H1 (cell line): ENCODE results near the gene PDE4B. TPM values are rescaled to one million over a fixed set of nuclear protein-coding genes. Genes with fewer than 3 reads are reported as not detected.

Source experiments
- CTCF ChIA-PET: fragments of 300-600 bp; sonication (Branson Sonifier 250); formaldehyde crosslinking; loops from one replicate; lab custom pipeline; 2021; ENCODE audit not compliant: partially characterized antibody; lab: Charles Lee
- POLR2A ChIA-PET: fragments of 300-600 bp; sonication (Branson Sonifier 250); formaldehyde crosslinking; loops from one replicate; lab custom pipeline; 2021; ENCODE audit warnings: inconsistent platforms; ENCODE audit not compliant: partially characterized antibody; lab: Charles Lee
- DNase-seq, 2 experiments: peaks; one replicate each; pipeline versions ENCODE4 v3.0.0 to v3.0.0-alpha.2; 2010 to 2022; ENCODE audit warnings: low spot score in 2 of 2, low read depth in 1 of 2, mixed read lengths in 1 of 2
- FAIRE-seq: peaks from 2 replicates; lab custom pipeline; 2011; peaks lifted over from hg19 to GRCh38; lab: Jason Lieb, UNC
- H2AFZ ChIP-seq: 2 replicates; pipeline ENCODE4 v1.8.1; 2012; ENCODE audit warnings: low read length, inconsistent platforms
- H2AK5ac ChIP-seq: 2 replicates; pipeline ENCODE4 v1.6.1; 2013; ENCODE audit warnings: low read depth, low read length
- H2BK120ac ChIP-seq: replicated peaks from 2 replicates; pipeline ENCODE3; 2013; ENCODE audit warnings: low read depth, low read length, inconsistent platforms
- H2BK12ac ChIP-seq: 2 replicates; pipeline ENCODE4 v1.6.1; 2013; ENCODE audit warnings: low read depth, low read length
- H2BK15ac ChIP-seq: 2 replicates; pipeline ENCODE4 v1.6.1; 2013; ENCODE audit warnings: low read length
- H2BK20ac ChIP-seq: 2 replicates; pipeline ENCODE4 v1.6.1; 2013; ENCODE audit warnings: low read length
- H2BK5ac ChIP-seq: 2 replicates; pipeline ENCODE4 v1.6.1; 2013; ENCODE audit warnings: low read depth, low read length
- H3K14ac ChIP-seq: 2 replicates; pipeline ENCODE4 v1.6.1; 2013; ENCODE audit warnings: inconsistent platforms; ENCODE audit not compliant: insufficient read length
- H3K18ac ChIP-seq: 2 replicates; pipeline ENCODE4 v1.6.1; 2013; ENCODE audit warnings: low read length; ENCODE audit errors: extremely low read depth
- H3K23ac ChIP-seq: 2 replicates; pipeline ENCODE4 v1.6.1; 2013; ENCODE audit warnings: inconsistent platforms; ENCODE audit not compliant: insufficient read length
- H3K23me2 ChIP-seq: 2 replicates; pipeline ENCODE4 v1.6.1; 2013; ENCODE audit warnings: low read depth, low read length
- H3K27ac ChIP-seq: 2 replicates; pipeline ENCODE4 v1.6.1; 2011; ENCODE audit warnings: low read depth, low read length, inconsistent platforms
- H3K27me3 ChIP-seq, 4 experiments: replicated peaks in 1 of 4; 1 replicate in 1 of 4; 2 replicates in 3 of 4; pipeline versions ENCODE4 v1.6.1 to v1.8.1; 2011 to 2013; ENCODE audit warnings: low read length in 3 of 4, mild to moderate bottlenecking in 3 of 4, inconsistent platforms in 2 of 4, mixed read lengths in 2 of 4, moderate library complexity in 1 of 4; ENCODE audit not compliant: control insufficient read depth in 3 of 4, insufficient read depth in 3 of 4; ENCODE audit errors: extremely low read depth in 1 of 4
- H3K36me3 ChIP-seq, 4 experiments: 2 replicates each; pipeline versions ENCODE4 v1.6.1 to v1.8.1; 2011 to 2013; ENCODE audit warnings: mild to moderate bottlenecking in 4 of 4, low read length in 3 of 4, moderate library complexity in 2 of 4, control low read depth in 1 of 4, inconsistent platforms in 1 of 4; ENCODE audit not compliant: insufficient read depth in 4 of 4, control insufficient read depth in 2 of 4
- H3K4ac ChIP-seq: replicated peaks from 2 replicates; pipeline ENCODE3; 2013; ENCODE audit warnings: low read length, low read depth, mixed read lengths, inconsistent platforms; ENCODE audit not compliant: insufficient read length
- H3K4me1 ChIP-seq, 4 experiments: replicated peaks in 1 of 4; 1 replicate in 1 of 4; 2 replicates in 3 of 4; pipeline versions ENCODE4 v1.6.1 to v1.8.1; 2011 to 2013; ENCODE audit warnings: low read length in 3 of 4, inconsistent platforms in 2 of 4, mixed read lengths in 1 of 4; ENCODE audit not compliant: insufficient read depth in 4 of 4, control insufficient read depth in 3 of 4
- H3K4me2 ChIP-seq, 2 experiments: 2 replicates each; pipeline versions ENCODE4 v1.6.1 to v1.8.1; 2011 to 2013; ENCODE audit warnings: low read depth in 2 of 2, low read length in 2 of 2, control low read depth in 1 of 2, inconsistent platforms in 1 of 2, mild to moderate bottlenecking in 1 of 2; ENCODE audit not compliant: insufficient read depth in 1 of 2
- H3K4me3 ChIP-seq, 4 experiments: fragments of 200-600, 300-600 bp in 1 of 4; sonication (generic), shearing (Covaris generic), sonication (Bioruptor Twin) in 1 of 4; 2 replicates each; pipeline versions ENCODE4 v1.5.1 to v1.8.1; 2011 to 2016; ENCODE audit warnings: low read length in 4 of 4, low read depth in 3 of 4, control low read depth in 2 of 4, inconsistent platforms in 2 of 4, mild to moderate bottlenecking in 2 of 4, mixed read lengths in 1 of 4, moderate library complexity in 1 of 4; ENCODE audit not compliant: insufficient read depth in 2 of 4; ENCODE audit errors: extremely low read depth in 1 of 4
- H3K56ac ChIP-seq: replicated peaks from 2 replicates; pipeline ENCODE3; 2013; ENCODE audit warnings: low read depth, mild to moderate bottlenecking, mixed read lengths, low read length, inconsistent platforms; ENCODE audit not compliant: insufficient read length
- H3K79me1 ChIP-seq: 2 replicates; pipeline ENCODE4 v1.6.1; 2013; ENCODE audit warnings: low read depth, low read length, control low read depth
- H3K79me2 ChIP-seq, 2 experiments: 2 replicates each; pipeline versions ENCODE4 v1.6.1 to v1.8.1; 2012 to 2013; ENCODE audit warnings: low read length in 2 of 2, mild to moderate bottlenecking in 2 of 2, inconsistent platforms in 1 of 2; ENCODE audit not compliant: insufficient read depth in 2 of 2, control insufficient read depth in 1 of 2
- H3K9ac ChIP-seq, 4 experiments: replicated peaks in 1 of 4; 1 replicate in 1 of 4; 2 replicates in 3 of 4; pipeline versions ENCODE4 v1.6.1 to v1.8.1; 2011 to 2013; ENCODE audit warnings: low read depth in 3 of 4, low read length in 3 of 4, control low read depth in 2 of 4, mild to moderate bottlenecking in 2 of 4, moderate library complexity in 2 of 4, inconsistent platforms in 1 of 4; ENCODE audit errors: extremely low read depth in 1 of 4
- H3K9me3 ChIP-seq, 2 experiments: 2 replicates each; pipeline versions ENCODE4 v1.6.1 to v1.8.1; 2012 to 2013; ENCODE audit warnings: mild to moderate bottlenecking in 2 of 2, moderate library complexity in 2 of 2, control low read depth in 1 of 2, inconsistent platforms in 1 of 2, low read depth in 1 of 2, low read length in 1 of 2, mixed read lengths in 1 of 2; ENCODE audit not compliant: insufficient read depth in 2 of 2
- H4K20me1 ChIP-seq, 2 experiments: replicated peaks in 1 of 2; 2 replicates each; pipeline versions ENCODE3 to v1.8.1; 2011 to 2013; ENCODE audit warnings: inconsistent platforms in 2 of 2, low read length in 2 of 2, mild to moderate bottlenecking in 1 of 2; ENCODE audit not compliant: insufficient read depth in 2 of 2, control insufficient read depth in 1 of 2
- H4K5ac ChIP-seq: 2 replicates; pipeline ENCODE4 v1.6.1; 2013; ENCODE audit warnings: low read length, low read depth, mixed read lengths, inconsistent platforms; ENCODE audit not compliant: insufficient read length
- H4K8ac ChIP-seq: 2 replicates; pipeline ENCODE4 v1.8.0; 2013; ENCODE audit warnings: mild to moderate bottlenecking, moderate library complexity, low read length, inconsistent platforms; ENCODE audit not compliant: insufficient read depth; ENCODE audit errors: extremely low read depth
- H4K91ac ChIP-seq: replicated peaks from 2 replicates; pipeline ENCODE3; 2013; ENCODE audit warnings: low read length, mixed read lengths, inconsistent platforms; ENCODE audit not compliant: insufficient read length
- CTBP2 ChIP-seq: IDR thresholded peaks from 2 replicates; pipeline ENCODE4 v1.7.0; 2011; ENCODE audit warnings: borderline replicate concordance, mild to moderate bottlenecking, moderate library complexity, mixed read lengths, low read length; ENCODE audit not compliant: insufficient read depth, insufficient read length
- FOSL1 ChIP-seq: IDR thresholded peaks from 2 replicates; pipeline ENCODE4 v1.6.1; 2011; ENCODE audit warnings: mild to moderate bottlenecking, low read depth, low read length, moderate library complexity; ENCODE audit not compliant: insufficient read depth
- SAP30 ChIP-seq: fragments of 300-600 bp; sonication (generic); IDR thresholded peaks from 2 replicates; pipeline ENCODE4 v1.7.1; 2012; ENCODE audit warnings: low read length, moderate library complexity, mild to moderate bottlenecking, inconsistent platforms; ENCODE audit not compliant: insufficient read depth, insufficient replicate concordance
- SIN3A ChIP-seq, 2 experiments: IDR thresholded peaks in 1 of 2; conservative IDR thresholded peaks in 1 of 2; 2 replicates each; pipeline ENCODE4 v1.6.1; 2011 to 2012; ENCODE audit warnings: low read length in 2 of 2, improper control_type of control experiment in 1 of 2, low read depth in 1 of 2, mild to moderate bottlenecking in 1 of 2
- SIRT6 ChIP-seq: IDR thresholded peaks from one replicate; pipeline ENCODE4 v1.7.1; 2012; ENCODE audit warnings: low read length, inconsistent platforms
- SP4 ChIP-seq: IDR thresholded peaks from 2 replicates; pipeline ENCODE4 v1.6.1; 2012; ENCODE audit warnings: low read length, inconsistent platforms
- TEAD4 ChIP-seq: IDR thresholded peaks from 2 replicates; pipeline ENCODE4 v1.6.1; 2012; ENCODE audit warnings: low read depth, low read length, inconsistent platforms, mixed read lengths
- YY1 ChIP-seq: IDR thresholded peaks from 2 replicates; pipeline ENCODE4 v1.6.1; 2011; ENCODE audit warnings: low read depth, mild to moderate bottlenecking, low read length
- WGBS, 2 experiments: shearing (Covaris generic) in 1 of 2; methylation state at CpG; one replicate each; pipeline versions ENCODE4 v1.1.6 to v1.1.7; 2013 to 2015; ENCODE audit warnings: low lambda C conversion rate in 2 of 2, mixed read lengths in 2 of 2, inconsistent platforms in 1 of 2, low coverage in 1 of 2, missing lambda C conversion rate in 1 of 2; ENCODE audit not compliant: insufficient replicate concordance in 2 of 2, insufficient coverage in 1 of 2, insufficient read length in 1 of 2; ENCODE audit errors: extremely low coverage in 1 of 2, missing lambda C conversion rate in 1 of 2; 5-methylcytosine and 5-hydroxymethylcytosine counted together
- polyA plus RNA-seq, 7 experiments: library from polyadenylated mRNA; depleted of rRNA in 3 of 7; stranded (reverse) in 5 of 7; unstranded in 2 of 7; fragments of >200 nt in 5 of 7; fragments of 200-250 nt in 2 of 7; gene quantifications; 1 replicate in 5 of 7; 2 replicates in 1 of 7; 4 replicates in 1 of 7; pipeline versions ENCODE4 v1.2.1 to v1.2.3, GENCODE V29; 2011 to 2013; ENCODE audit warnings: missing spikeins in 2 of 7, mixed read lengths in 2 of 7
- total RNA-seq: library from RNA; stranded (reverse); fragmentation: NEBNext Ultra II Directional; extraction: Animal tissue kit (Norgen Biotek cat#: 25700); gene quantifications from 2 replicates; pipeline ENCODE4 v1.2.1, GENCODE V29; 2021

The PDE4B gene
- total and polyA plus RNA-seq, 2 of the 8 experiments (the other 6 are each of a cell fraction or from before 2014, with no cell fraction given): 5.0 to 15.1 TPM

GRCh38 chr1:66078412-66078811 is 285.7 kb downstream of the PDE4B start:
- H3K27ac ChIP-seq: no peak overlapping the region
- CTCF ChIA-PET: no interaction called here
- H3K4me3 ChIP-seq: no peak overlapping the region
- no peak overlapping the region for H4K5ac ChIP-seq
- H3K14ac ChIP-seq: no peak overlapping the region
- no peak overlapping the region for H3K4ac ChIP-seq
- no peak overlapping the region for H4K91ac ChIP-seq
- FAIRE-seq: no peak
- H3K4me1 ChIP-seq: no peaks in the 10 kb centered on the region
- TF ChIP-seq SP4 (no peak), SIRT6 (no peak), YY1 (no peak), SAP30 (no peak), TEAD4 (no peak), CTBP2 (no peak), SIN3A (conservative IDR thresholded peaks at IDR 0.05 in 1 of 2, IDR thresholded peaks at IDR 0.05 in 1 of 2; ENCODE audit: low read depth in 1 of 2, low read length in 2 of 2) (no peak), FOSL1 (no peak)
- TF ChIP-seq, all 59 proteins: peak for 0
- no peaks in the 10 kb centered on the region for H3K79me1 ChIP-seq
- no peak overlapping the region for H3K56ac ChIP-seq
- DNase-seq: no peak
- H3K27me3 ChIP-seq: no peaks in the 10 kb centered on the region
- H3K23me2 ChIP-seq: no peaks in the 10 kb centered on the region
- no peak overlapping the region for H2AK5ac ChIP-seq
- no peaks in the 10 kb centered on the region for H4K20me1 ChIP-seq
- H4K8ac ChIP-seq: no peak overlapping the region
- H3K79me2 ChIP-seq: no peaks in the 10 kb centered on the region
- H3K9ac ChIP-seq: no peak overlapping the region
- no peak overlapping the region for H3K18ac ChIP-seq
- no peak overlapping the region for H2BK5ac ChIP-seq
- H2BK20ac ChIP-seq: no peak overlapping the region
- H3K36me3 ChIP-seq: no peaks in the 10 kb centered on the region; a peak in 1 of 8 replicates
- H2BK15ac ChIP-seq: no peak overlapping the region
- POLR2A ChIA-PET: no interaction called here
- H2BK12ac ChIP-seq: no peak overlapping the region
- H3K9me3 ChIP-seq: no peaks in the 10 kb centered on the region
- WGBS, 2 experiments: 92% methylated on average over 6 of the region's 6 CpGs; no CpG with 5 or more reads in 1 of the 2 experiments
- no peak overlapping the region for H2BK120ac ChIP-seq
- no peak overlapping the region for H3K4me2 ChIP-seq
- no peak overlapping the region for H3K23ac ChIP-seq
- no peak overlapping the region for H2AFZ ChIP-seq
